HT-29 (cell line): ENCODE results near the gene PAPPA2. TPM values are rescaled to one million over a fixed set of nuclear protein-coding genes. Genes with fewer than 3 reads are reported as not detected.
"Not testable (repeated sequence)": the region's sequence is repeated elsewhere in the genome, so short reads cannot be mapped to it uniquely, and the experiment has no call there.

Source experiments
- DNase-seq: peaks from one replicate; pipeline ENCODE4 v3.0.0-alpha.2; 2015; ENCODE audit warnings: low spot score
- total RNA-seq: library from RNA; depleted of rRNA; stranded (reverse); fragments of >200 nt; shearing (Covaris generic); gene quantifications from 2 replicates; pipeline ENCODE4 v1.2.3, GENCODE V29; 2014

PAPPA2 gene
- total RNA-seq, 1 experiment from 2014 or later, result not detected

DNA sequence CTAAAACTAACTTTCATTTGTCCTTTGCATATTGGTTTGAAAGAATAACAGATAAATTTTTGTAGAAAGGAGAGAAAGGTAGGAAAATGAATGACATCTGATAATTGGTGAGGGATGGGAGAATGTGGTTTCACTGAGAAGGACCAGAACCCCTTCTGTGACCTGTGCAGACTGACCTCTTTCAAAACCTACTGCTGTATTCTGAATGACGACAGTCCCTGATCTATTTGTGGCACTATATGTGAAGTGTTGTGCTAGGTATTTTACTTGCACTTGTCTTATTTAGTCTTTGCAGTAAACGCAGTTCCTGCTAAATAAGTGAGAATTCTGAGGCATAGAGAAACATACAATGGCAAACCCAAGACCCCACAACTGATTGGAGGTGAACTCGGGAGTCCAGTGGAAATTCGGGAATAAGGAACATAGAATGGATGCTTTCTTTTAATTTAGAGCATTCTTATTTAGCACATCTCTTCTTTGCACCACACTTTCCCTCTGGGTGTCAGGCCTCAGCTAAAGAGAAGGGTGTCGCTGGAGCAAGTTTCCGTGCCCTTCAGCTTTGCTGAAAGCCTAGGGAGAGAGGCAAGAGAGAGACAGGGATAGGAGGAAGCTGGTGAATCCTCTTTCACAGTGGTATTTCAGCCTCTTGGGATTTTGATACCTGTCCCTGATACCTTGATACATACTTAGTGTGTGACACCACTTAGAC is 230.2 kb downstream of the PAPPA2 start:
- no peak for DNase-seq

DNA sequence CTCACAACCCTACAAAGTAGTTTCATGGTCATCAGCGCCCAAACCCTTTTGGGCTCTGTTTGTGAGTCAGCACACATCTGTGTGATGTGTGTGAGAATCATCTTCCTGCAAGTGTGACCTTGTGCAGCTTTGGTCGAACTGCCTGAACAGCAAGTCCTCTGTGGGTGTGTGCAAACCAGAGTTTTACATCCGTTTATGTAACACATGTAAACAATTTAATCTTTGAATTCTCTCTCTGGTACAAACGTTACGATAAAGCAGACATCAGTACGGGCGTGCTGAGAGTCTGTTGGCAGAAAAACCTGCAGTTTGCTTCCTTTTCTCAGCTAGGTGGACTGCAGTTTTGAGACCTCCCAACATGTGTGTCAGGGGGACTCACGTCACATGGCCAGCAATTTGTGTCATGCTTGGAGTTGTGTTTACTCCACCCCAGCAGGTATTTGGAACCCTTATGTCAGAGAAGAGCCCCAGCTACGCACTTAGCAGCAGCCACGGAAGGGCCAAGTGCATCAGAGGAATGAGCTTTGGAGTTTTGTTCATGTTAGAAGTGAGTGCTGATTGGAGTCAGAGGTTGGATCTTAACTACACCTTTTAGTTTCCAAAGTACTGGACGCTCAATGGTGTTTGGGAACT is 230.8 kb downstream of the PAPPA2 start:
- DNase-seq, result no peak

DNA sequence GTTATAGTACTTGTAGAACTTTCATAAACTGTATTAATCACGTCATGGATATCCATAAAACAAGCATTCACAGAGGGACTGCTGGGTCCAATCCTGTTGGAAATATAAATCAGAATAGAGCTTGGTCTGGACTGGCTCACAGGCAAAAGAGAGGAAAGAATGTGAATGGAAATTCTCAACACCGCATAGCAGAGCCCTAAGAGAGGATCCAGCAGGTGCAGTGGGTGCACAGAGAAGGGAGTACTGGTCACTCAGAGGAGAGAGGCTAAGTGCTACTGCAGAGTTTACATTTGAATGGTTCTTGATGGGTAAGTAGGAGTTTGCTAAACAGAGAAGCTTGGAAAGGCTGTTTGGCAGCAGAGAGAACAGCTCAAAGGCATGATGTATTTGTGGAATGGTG is 231.7 kb downstream of the PAPPA2 start:
- DNase-seq, result no peak

DNA sequence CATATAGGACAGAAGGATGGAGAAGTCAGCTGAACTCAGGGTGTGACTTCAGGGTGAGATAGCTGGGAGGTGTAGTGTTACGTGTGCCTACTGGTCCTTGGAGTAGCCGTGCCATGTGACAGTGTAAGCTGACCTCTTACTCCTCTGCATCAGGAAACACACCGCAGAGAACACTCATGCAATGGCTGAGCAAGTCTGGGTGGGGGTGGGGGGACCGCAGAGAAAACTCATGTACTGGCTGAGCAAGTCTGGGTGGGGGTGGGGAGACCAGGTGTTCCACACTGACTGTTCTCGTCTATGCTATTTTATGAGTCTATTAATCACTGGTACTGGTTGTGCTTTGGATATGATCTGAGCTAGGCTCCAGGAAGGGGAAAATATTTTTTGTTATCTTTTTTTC is 233.1 kb downstream of the PAPPA2 start:
- no peak for DNase-seq

DNA sequence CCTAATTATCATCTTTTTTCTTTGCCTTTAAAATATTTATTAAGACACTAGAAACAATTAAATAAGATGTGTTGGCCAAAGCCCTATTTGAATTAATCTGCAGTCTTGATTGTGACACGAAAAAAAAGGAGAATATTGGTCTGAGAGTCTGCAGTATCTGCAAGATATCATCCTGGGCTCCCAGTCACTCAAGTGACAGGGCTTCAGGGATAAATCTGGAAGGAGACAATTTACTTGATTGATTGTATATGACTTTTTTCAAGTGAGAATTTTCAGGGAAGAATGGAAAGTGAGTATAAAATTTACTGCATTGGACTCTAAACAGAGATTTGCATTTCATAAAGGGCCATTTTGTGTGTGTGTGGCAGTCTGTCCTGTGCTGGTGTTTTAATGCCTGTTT is 233.7 kb downstream of the PAPPA2 start:
- DNase-seq, result no peak

DNA sequence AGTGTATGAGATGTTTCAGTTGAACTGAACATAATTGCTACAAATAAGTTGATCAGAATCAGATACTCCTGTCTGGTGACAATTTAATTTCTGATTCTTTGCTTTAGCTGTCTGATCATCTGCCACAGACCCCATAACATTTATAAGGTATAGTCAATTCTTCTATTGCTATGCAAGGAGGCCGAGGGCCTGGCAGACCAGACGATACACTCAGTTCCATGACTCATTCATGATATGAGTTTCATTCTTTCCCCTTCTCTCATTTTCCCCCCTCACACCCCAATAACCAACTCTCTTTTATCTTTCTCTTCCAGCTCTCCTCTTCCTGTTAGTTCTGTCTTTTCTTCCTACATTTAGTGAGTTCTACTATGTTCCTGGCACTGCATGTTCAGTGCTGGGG is 236.8 kb downstream of the PAPPA2 start:
- no peak for DNase-seq

DNA sequence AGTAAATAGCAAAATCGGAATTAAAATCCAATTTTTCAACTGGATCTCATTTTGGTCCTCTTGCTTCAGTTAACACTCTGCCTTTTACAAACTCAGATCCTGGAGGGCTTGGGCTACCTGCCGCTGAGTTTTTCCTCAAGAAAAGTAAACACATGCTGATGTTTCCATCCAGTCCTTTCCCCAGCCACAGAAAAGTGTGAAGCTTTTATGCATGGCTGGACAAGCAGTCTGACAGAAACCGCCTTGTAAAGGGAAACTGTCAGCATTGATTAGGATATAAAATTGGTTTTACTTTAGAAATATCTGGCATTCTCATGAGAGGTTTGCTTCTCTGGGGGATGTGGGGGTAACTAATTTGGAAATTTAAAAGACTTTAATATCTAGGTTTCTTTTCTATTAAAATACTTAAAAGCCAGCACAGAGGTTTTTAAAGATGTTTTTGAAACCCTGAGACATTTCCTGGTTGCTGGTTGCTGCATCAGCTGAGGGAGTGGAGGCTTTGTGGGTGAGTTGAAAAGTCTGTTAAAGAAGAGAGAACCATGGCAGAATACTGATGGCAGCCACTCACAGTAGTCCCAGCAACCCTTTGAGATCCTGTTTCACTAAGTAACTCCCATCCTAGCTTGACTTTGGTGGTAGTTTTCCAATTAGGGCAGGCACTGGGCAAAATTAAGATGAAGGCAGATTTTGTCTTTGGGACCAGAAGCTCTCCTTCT is 238.3 kb downstream of the PAPPA2 start:
- no peak for DNase-seq

DNA sequence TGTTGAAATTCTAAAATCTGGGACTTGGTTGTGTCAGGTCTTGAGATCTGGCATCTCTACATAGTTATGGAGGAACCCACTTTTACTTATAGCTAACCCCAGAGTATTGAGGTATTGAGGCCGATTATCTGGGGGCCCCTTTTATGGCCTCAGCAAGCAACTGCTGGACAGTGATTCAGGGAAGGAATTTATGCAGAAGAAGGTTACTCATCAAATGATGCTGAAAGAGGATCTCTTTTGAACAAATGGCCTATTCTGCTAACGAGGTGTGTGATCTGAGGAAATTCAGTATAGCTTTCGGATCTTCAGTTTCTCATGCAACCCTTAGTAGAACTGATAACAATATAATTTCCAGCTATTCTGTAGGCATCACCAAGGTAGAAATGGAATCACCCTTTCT is 239.9 kb downstream of the PAPPA2 start:
- DNase-seq, result no peak

DNA sequence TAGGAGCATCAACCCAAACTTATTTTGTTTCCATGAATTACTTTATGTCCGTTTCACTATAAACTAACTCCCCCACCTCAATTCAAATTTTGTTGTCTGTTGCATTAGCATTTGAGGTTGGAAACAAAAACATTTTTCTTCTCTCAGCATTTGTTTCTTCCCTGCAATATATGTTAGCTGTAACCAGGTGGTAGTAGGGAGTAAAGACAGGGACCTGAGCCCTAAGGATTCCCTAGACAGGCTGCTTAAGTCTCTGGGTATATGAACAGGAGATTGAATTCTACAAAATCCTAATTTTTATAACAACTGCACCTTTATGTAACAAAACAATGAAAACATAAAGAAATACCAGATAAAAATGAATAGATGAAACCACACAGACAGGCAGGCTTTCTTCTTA is 242.6 kb downstream of the PAPPA2 start:
- no peak for DNase-seq

DNA sequence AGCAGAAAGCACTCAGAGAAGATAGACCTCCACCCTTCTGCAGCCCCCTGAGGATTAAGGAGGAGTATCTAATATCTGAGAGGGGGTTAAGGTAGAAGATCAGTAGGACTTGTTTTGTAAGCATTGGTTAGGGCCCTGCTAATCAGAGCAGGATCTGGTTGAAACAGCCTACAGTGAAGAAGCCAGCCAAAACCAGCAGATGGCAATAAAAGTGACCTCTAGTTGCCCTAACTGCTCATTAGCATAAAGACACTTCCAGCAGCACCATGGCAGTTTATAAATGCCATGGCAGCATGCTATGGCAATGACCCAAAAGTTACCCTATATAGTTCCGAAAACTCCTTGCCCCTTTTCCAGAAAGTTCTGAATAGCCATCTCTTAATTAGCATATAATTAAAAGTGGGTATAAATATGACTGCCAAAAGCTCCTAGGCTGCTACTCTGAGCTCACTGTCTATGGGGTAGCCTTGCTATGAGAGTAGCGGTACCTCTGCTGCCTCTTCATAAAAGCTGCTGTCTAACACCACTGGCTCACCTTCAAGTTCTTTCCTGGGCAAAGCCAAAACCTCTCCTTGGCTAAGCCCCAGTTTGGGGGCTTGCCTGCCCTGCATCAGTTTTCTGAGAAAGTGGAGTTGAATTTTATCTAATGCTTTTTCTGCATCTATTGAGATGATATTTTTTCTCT is 254.2 kb downstream of the PAPPA2 start:
- DNase-seq, result no peak

DNA sequence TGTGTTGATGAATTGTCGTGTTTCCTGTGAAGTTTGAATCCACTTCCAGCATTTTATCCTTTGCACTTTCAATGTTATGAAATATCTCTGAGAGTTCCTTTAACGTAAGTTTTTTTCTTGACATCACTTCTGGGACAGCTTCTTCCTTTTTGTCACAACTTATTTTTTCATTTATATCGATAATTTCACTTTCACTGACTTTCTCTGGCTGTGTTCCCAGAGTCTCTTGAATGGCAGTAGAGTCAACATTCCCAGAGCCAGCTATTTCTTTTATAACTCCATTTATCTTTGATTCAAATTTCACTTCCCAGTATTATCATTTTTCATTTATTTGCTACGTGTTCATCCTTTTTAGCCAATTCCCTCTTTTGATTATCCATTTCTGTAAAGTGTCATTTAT is 256.5 kb downstream of the PAPPA2 start:
- no peak for DNase-seq

DNA sequence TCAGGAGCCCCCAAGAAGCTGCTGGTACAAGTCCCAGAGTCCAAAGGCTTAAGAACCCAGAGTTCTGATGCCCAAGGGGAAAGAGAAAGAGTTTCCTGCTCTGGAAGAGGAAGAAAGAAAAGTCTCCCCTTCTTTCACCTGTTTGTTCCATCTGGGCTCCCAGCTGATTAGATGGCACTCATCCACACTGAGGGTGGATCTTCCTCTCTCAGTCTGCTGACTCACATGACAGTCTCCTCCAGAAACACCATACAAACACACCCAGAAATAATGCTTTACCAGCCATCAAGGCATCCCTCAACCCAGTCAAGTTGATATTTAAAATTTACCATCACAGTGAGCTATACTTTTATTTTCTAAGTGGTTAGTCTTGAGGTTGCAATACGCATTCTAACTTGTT is 257.9 kb downstream of the PAPPA2 start:
- DNase-seq, result no peak

DNA sequence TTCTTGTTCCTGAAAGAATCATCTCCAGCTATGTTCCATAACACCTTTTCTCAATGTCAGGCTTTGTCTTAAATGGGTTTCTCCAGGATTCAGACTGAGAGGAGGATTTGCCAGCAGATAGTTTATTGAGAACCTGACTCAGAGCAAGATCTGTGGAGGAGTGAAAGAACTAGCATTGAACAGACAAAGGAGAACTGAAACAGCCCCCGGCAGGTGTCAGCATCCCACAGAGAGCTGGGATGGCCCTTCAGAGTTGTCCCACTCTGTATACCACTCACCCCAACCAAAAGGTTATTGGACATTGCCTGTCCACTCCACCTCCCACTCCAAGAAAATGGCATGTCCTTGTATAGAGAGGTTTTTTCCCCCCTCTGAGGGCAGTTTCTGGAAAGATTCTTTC is 270.7 kb downstream of the PAPPA2 start:
- no peak for DNase-seq

DNA sequence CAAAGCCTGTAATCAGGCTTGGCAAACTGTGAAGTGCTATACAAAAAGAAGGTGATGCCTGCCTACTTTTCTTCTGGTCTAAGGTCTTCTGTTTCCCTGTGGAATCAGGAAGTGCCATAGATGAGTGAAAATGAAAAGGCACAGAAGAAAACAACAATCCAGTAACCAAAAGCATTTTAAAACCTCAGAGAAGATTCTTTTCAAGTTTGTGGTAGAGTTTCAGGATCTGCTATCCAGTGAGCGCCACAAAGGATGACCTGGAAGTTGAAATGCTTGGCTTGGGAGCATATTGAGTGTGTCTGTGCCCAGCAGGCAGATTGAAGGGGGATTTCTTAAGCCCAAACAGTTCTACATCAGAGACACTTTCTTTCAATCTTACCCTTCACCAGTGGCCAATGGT is 272.2 kb downstream of the PAPPA2 start:
- no peak for DNase-seq

DNA sequence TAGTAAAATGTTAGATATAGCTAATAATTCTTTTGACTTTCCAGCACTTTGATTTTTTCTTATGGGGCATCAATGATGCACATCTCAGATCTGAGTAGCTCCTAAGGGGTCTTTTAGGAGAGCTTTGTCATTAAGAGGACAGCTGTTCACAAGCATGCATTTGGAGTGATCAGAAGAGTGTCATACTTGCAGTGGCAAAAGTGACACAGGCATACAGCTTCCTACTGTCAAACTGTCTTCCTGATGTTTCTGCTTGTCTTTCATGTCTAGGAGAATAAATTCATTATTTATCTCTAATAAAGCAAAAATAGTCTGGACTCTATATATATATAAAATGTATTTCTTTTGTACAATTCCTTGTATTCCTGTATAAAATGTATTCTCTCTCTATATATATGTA is 273.0 kb downstream of the PAPPA2 start:
- no peak for DNase-seq

DNA sequence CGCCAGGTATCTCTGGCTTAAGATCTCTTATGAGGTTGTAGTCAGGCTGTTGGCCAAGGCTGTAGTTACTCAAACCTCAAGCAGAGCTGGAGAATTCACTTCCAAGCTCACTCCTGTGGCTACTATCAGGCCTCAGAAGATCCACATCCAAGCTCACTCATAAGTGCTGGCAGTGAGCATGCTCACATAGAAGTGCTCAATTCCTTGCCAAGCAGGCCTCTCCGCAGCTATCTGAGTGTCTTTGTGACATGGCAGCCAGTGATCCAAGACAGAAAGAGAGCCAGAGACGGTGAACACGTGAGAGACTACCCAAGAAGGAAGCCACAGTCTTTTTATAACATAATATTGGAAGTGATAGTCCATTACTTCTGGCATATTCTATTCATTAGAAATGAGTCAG is 278.2 kb downstream of the PAPPA2 start:
- no peak for DNase-seq

DNA sequence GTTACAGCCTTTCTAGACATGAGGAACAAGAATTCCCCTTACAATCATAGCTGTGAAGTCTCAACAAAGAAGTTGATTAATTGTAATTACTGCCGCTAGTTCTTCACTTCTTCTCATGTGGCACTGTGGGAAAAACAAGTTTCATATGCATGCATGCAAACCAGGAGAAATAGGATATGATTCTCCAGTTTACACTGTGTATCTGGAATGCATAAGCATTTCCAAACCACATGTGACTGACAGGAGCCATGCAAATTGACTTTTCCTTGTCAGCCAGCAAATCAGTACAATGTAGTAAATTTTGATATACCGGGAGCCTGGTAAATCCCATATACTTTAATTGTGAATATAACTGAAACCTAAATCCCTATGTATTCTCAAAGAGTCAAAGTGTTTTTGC is 279.3 kb downstream of the PAPPA2 start:
- no peak for DNase-seq

DNA sequence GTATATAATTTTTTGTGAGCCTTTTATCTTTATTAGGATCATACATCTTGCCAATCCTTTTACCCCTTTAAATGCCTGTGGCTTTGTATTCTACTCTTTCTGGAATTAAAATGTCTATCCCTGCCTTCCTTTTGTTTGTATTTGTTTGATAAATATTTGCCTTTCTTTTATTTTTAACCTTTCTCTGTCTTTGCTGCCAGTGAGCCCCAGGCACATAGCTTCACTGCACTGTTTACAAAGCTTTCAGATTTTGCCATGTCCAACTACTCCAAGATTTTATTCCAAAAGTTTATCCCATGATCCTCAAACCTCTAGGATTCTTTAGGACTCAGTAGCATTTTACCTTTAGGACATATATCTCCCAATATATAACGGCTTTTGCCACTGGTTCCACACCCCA is 281.2 kb downstream of the PAPPA2 start:
- no peak for DNase-seq

DNA sequence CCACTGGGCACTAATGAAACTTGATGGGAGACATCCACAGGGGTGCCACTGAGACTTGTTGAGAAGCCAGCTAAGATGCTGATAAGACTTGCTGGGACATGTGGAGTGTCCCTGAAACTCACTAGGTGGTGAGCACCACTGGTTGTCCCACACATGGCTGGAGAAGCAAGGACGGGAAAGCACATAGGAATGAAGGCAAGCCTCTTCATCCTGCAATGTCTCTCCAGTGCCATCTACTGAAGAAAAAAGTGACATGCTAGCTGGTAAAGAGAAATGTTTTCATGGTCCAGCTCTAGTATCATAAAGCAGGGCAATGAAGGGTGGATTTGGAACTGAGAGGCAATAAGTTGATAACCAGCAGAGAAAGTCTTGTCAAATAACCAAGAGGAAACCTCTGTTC is 283.0 kb downstream of the PAPPA2 start:
- DNase-seq, result peak; percentile 4

DNA sequence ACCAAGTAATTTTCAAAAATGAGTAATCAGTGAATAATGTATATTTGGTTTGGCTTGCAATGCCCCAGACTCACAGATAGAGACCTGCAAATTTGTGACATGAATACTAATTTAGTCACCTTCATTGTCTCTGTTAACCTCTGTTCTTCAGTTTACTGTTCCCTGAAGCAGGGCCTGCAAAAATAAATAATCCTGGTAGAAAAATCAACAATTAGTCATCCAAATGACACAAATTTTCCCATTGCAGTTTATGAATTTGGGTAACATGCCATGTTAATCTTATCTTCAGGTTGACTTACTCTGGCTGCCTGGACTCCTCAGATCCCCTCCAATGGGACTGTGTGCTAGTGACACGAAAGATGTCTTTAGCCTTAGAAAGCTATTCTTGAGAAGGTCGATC is 289.5 kb downstream of the PAPPA2 start:
- no peak for DNase-seq

DNA sequence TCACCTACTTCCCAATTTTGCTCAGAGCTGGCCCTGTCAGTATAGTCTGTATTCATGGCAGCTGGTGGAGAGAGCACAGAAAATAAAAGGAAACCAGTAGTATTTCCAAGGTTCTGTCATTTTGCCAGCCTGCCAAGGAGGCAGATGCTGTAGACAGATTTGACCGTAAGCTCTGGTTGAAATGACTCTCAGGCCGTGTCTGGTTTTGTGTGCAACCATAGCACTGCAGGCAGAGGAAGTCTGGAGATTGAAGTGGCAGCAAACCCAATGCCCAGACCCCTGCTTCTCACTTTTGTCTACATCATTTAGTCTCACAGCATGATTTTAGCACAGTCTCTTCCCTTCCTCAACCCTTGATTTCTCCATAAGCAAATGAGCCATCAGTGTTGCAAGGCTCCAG is 291.7 kb downstream of the PAPPA2 start:
- DNase-seq, result no peak

DNA sequence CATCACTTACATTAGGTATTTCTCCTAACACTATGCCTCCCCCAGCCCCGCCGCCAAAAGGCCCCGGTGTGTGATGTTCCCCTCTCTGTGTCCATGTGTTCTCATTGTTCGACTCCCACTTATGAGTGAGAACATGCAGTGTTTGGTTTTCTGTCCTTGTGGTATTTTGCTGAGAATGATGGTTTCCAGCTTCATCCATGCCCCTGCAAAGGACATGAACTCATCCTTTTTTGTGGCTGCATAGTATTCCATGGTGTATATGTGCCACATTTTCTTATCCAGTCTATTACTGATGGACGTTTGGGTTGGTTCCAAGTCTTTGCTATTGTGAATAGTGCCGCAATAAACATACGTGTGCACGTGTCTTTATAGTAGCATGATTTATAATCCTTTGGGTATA is 293.8 kb downstream of the PAPPA2 start:
- DNase-seq, result not testable (repeated sequence)

DNA sequence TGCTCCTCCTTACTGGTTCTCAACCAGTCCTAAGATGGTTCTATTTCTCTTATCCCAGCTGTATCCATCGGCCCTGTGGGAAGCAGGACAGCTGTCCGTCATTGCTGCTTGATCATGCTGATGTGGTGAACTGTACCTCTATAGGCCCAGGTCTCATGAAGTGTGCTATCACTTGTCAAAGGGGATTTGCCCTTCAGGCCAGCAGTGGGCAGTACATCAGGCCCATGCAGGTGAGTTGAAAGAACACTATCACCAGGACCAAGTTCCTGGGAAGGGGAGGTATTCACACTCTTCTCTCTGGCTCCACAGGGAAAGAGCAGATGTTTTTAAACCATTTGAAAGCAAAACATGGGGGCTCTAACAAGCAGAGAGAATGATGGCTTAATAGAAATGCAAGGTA is 302.6 kb downstream of the PAPPA2 start:
- no peak for DNase-seq
